ENCODE results near the gene YBX1. TPM values are rescaled to one million over a fixed set of nuclear protein-coding genes. Genes with fewer than 3 reads are reported as not detected.

YBX1 gene
- total RNA-seq, 4 donors from 2014 or later = 327 to 396 (median 357) TPM

DNA sequence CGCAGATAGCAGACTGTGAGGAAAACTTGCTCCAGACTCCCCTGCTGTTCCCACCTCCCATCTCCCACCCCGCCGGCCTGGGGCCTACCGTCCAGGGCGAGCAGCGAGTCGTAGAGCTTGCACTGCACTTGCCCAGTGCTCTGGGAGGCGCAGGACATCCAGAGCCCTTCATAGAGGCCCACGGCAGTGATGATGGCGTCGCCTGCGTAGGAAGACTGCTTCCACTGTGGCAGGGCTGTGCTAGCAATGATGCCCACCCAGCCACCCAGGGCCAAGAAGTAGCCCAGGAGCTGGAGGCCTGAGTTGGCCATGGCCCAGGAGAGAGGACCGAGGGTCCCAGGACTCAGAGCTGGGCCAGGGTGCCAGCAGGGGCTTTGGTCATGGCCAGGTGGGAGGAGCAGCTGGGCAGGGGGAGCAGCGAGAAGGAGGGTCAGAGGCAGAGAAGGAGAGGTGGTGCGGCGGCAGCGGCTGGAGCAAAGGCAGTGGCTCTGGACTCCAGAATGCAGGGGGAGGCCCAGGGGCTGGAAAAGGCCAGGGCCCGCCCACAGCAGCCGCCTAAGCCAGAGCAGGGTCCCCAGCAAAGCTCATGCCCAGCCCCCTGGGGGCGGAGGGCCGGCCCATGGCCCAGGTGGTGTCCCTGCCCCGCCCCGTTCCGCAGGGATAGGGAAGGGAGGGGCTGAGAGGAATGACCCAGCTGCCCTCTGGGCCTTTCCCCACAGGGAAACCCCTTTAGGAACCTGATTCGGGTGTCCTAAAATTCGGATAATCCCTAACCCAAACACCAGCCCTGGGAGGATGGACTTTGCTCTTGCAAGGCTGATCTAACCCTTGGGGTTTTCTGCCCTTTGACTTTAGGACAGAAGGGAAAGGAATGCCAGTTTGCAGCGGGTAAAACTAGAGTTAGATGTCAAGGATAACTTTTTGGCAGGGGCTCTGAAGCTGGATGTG, 57.8 kb downstream of the YBX1 start, which contains the start of gene CLDN19:
TSS of gene CLDN19 (minus strand) at position 484 of the 948 bp plus-strand sequence. CDS start at position 311, 173 bp downstream.
- H3K9me3 ChIP-seq = no peaks in the 10 kb centered on the region
- WGBS = 65% methylated on average over 8 of the region's 27 CpGs
- no peak within 1 kb of the TSS for H3K27ac ChIP-seq
- DNase-seq (ENCODE audit: low spot score in 2 of 2) = no peak
- H3K36me3 ChIP-seq = no peaks in the 10 kb centered on the region
- H3K27me3 ChIP-seq = no peaks in the 10 kb centered on the region
- H3K4me3 ChIP-seq = no peak within 1 kb of the TSS
- peaks cover 49% of the 10 kb centered on the region for H3K4me1 ChIP-seq
- TF ChIP-seq, protein P1, sequence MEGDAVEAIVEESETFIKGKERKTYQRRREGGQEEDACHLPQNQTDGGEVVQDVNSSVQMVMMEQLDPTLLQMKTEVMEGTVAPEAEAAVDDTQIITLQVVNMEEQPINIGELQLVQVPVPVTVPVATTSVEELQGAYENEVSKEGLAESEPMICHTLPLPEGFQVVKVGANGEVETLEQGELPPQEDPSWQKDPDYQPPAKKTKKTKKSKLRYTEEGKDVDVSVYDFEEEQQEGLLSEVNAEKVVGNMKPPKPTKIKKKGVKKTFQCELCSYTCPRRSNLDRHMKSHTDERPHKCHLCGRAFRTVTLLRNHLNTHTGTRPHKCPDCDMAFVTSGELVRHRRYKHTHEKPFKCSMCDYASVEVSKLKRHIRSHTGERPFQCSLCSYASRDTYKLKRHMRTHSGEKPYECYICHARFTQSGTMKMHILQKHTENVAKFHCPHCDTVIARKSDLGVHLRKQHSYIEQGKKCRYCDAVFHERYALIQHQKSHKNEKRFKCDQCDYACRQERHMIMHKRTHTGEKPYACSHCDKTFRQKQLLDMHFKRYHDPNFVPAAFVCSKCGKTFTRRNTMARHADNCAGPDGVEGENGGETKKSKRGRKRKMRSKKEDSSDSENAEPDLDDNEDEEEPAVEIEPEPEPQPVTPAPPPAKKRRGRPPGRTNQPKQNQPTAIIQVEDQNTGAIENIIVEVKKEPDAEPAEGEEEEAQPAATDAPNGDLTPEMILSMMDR (IDR thresholded peaks at IDR 0.05) = no peak
- no peak for TF ChIP-seq EP300 (IDR thresholded peaks at IDR 0.05)
- no peak for TF ChIP-seq POLR2AphosphoS5 (IDR thresholded peaks at IDR 0.05)
- no peak for TF ChIP-seq POLR2A (IDR thresholded peaks at IDR 0.05)

DNA sequence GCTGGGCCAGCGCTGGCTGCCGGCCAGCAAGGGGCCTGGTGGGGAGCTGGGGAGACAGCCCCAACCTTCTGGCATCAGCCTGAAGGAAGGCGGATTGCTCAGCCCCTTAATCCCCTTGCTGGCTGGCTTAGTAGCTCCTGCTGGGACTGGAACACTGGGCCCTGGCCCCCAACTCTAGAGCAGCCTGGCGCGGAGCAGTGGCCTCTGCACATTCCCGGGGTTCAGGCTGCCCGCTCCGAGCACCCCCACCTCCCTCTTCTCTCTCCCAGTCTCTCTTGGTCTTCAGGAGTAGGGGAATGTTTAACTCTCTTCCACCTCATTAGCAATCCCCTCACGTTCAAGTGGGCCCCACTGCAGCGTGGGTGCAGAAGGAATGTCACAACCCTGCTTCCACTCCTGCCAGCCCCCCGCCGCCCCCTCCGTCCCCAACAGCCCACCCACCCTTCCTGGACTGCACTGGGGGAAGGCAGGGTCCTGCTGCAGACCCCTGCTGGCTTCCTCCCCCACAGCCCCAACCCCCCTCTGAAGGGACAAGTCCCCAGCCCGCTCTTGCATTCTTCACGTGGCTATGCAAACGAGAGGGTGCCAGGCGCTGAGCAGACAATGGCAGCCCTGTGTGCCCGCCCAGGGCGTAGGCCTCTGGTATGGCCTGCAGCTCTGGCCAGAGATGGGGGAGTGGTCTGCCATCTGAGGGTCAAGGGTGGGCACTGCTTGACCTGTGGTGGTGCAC, 58.8 kb downstream of the YBX1 start:
- no peak for TF ChIP-seq POLR2A (IDR thresholded peaks at IDR 0.05)
- TF ChIP-seq, protein P1 (IDR thresholded peaks at IDR 0.05) = no peak
- no peak for TF ChIP-seq POLR2AphosphoS5 (IDR thresholded peaks at IDR 0.05)
- no peak for TF ChIP-seq EP300 (IDR thresholded peaks at IDR 0.05)
- peaks cover 43% of the 10 kb centered on the region for H3K4me1 ChIP-seq
- 80% methylated on average over 11 of the region's 19 CpGs for WGBS

DNA sequence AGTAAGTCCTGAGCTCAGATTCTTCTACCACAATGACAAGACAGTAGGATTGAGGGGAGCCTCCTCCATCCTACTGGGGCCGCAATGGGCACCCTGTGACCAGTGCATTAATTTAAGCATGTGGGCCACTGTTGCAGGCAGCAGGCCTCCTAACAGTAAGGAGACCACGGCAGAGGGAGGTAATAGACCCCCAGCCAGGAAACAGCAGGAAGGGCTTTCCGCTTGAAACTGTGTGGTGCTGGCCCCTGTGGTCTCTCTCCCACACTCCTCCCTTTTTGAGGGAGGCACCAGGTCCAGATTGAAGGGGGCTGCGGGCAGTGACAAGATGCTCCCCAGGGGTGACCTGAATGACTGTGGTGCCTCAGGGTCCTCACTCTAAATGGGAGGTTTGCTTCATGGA, 59.5 kb downstream of the YBX1 start:
- Histone ChIP-seq H3K27ac (no peak overlapping the region), H3K4me1 (peaks cover 36% of the 10 kb centered on the region), H3K9me3 (no peaks in the 10 kb centered on the region), H3K27me3 (no peaks in the 10 kb centered on the region), H3K36me3 (peaks cover 11% of the 10 kb centered on the region), H3K4me3 (no peak overlapping the region)
- no peak for DNase-seq (ENCODE audit: low spot score in 2 of 2)
- TF ChIP-seq EP300 (IDR thresholded peaks at IDR 0.05) (no peak), POLR2A (IDR thresholded peaks at IDR 0.05) (no peak), POLR2AphosphoS5 (IDR thresholded peaks at IDR 0.05) (no peak)
- TF ChIP-seq, protein P1 (IDR thresholded peaks at IDR 0.05) = no peak
- 89% methylated on average over 4 of the region's 4 CpGs for WGBS

More for the DNA sequence above, 58.8 kb downstream of the YBX1 start:
- Histone ChIP-seq H3K4me3 (no peak overlapping the region), H3K27ac (no peak overlapping the region), H3K9me3 (no peaks in the 10 kb centered on the region), H3K36me3 (peaks cover 4% of the 10 kb centered on the region), H3K27me3 (no peaks in the 10 kb centered on the region)
- no peak for DNase-seq (ENCODE audit: low spot score in 2 of 2)

DNA sequence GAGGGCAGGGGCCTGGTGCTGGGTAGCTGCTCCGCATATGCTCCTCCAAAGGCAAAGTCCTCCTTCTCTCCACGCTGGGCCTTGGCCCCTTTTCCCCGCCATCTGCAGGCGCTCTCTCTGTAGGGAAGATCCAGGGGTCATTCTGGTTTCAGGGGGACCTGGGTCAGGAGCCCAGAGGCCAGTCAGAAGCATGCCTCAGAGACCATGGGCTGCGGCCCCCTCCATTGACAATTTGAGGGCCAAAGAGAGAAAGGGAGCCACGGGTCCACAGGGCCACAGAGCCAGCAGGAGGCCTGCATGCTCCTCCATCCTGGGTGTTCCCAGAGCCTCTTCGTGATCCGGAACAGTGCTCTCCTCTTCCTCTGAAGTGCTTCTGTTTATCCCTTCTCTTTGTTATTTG, 59.9 kb downstream of the YBX1 start:
- Histone ChIP-seq H3K4me3 (no peak overlapping the region), H3K36me3 (peaks cover 15% of the 10 kb centered on the region), H3K27me3 (no peaks in the 10 kb centered on the region), H3K4me1 (peaks cover 32% of the 10 kb centered on the region), H3K27ac (no peak overlapping the region), H3K9me3 (no peaks in the 10 kb centered on the region)
- TF ChIP-seq, protein P1 (IDR thresholded peaks at IDR 0.05) = no peak
- no peak for TF ChIP-seq POLR2A (IDR thresholded peaks at IDR 0.05)
- TF ChIP-seq EP300 (IDR thresholded peaks at IDR 0.05) = no peak
- no peak for TF ChIP-seq POLR2AphosphoS5 (IDR thresholded peaks at IDR 0.05)
- DNase-seq (ENCODE audit: low spot score in 2 of 2) = no peak
- WGBS = 78% methylated on average over 8 of the region's 8 CpGs
